H54 (cell line): Measurements from ENCODE around the gene ASTN1.
A peak's percentile ranks its signal among the peaks of the same experiment; 100 is the strongest.

Source experiments
- DNase-seq: peaks from one replicate; pipeline ENCODE4 v3.0.0; 2011; ENCODE audit warnings: low spot score, mixed read lengths; ENCODE audit not compliant: insufficient read length
- FAIRE-seq: peaks from 3 replicates; lab custom pipeline; 2011; peaks lifted over from hg19 to GRCh38; lab: Jason Lieb, UNC
- POLR2A ChIP-seq: IDR thresholded peaks from 2 replicates; pipeline ENCODE4 v1.6.1; 2011; ENCODE audit warnings: low read depth, mild to moderate bottlenecking, low read length

The ASTN1 gene

DNA sequence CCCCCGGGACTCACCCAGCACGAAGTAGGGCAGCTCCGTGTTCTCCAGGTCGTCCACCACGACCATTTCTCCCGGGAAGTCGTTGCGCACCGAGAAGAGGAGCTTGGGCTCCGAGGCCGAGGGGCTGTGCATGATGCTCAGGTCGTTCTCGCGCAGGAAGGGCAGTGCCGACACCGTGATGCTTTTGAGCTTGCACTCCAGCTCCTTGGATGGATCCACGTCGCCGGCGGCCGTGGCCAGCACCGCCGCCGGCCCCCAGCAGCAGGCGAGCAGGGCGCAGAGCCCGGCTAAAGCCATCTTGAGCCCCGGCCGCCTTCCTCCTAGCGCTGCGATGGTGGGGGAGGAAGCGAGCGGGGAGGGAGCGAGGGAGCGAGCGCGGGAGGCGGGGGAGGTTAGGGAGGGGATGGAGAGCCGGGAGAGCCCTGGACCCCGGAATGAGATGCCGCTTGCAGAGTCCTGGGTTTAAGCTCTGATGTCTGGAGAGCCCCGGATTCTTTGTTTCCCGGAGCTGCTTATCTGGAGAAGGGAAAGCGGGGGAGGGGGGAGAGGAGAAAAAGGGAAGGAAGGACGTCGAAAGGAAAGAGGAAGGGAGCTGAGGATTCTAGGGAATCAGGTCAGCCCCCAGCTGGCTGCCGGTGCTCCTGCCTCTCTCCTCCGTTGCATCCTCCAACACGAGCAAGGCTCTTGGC lies at the start of gene ASTN1:
TSS of gene ASTN1 (minus strand) at position 333 of the 689 bp plus-strand sequence. CDS start at position 297, 36 bp downstream.
- no peak for TF ChIP-seq POLR2A
- FAIRE-seq (no peak), DNase-seq (no peak)

DNA sequence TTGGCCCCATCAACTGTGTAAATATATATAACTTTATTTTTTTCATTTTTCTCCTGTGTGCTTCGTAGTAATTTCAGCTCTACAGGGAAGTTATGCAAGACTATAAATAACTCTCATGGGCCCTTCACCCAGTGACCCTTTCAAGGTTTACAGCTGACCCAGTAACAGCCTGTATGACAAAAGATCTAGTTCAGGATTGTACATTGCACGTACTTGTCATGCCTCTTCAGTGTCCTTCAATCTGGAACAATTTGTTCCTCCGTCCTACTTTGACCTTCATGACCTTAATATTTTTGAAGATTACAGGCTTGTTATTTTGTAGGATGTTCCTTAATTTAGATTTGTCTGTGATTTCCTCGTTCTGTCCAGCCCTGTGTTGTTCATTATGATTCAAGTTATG lies 46.7 kb upstream of the ASTN1 start:
- no peak for DNase-seq
- FAIRE-seq = no peak
- no peak for TF ChIP-seq POLR2A

GRCh38 chr1:177210071-177210470 lies 45.6 kb upstream of the ASTN1 start:
- TF ChIP-seq POLR2A = no peak
- DNase-seq (no peak), FAIRE-seq (no peak)

DNA sequence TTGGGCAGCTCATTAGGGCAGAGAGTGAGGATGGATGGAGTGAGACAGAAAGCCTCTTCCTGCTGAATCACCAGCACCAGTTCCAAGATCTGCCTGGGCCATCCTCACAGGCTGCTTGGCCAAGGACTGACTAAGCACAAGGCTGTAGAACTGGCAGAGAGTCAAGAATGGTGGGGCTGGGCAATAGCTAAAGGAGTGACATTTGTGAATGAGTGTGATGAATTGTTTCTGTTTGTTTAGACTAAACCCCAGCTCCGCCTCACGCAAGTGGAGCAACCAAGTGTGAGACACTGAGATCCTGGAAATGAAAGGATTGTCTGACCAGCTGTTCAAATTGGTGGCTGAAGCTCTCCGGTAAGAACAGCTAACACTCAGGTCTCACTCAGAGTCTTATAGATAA lies 44.8 kb upstream of the ASTN1 start:
- TF ChIP-seq POLR2A = no peak
- DNase-seq (peak; percentile 21), FAIRE-seq (peak; percentile 52)

GRCh38 chr1:177208920-177209319 lies 44.4 kb upstream of the ASTN1 start:
- TF ChIP-seq POLR2A = no peak
- DNase-seq = no peak
- no peak for FAIRE-seq

DNA sequence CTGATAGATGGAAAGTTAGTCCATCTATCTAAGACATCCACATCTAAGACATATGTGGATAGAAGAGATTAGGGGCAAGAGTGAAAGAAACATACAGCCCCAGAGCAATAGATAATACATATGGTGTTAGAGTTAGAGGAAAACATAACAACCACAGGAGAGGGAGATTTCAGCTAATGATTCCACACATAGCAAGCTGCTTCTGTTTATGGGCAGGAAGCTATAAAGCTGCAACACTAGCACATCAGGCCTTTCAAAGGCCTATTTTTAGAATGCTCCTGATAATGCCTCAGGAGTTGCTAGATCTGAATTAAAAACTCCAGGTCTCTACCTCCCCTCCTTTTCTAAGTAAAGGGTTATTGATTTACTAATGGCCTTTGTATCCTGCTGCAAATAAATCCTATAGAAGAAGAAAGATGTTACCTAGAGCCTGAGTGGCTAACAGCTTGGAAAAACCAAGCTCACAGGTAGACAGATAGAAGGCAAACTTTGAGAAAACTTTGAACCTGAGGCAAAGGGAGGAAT lies 42.4 kb upstream of the ASTN1 start:
- TF ChIP-seq POLR2A = no peak
- no peak for DNase-seq
- no peak for FAIRE-seq

DNA sequence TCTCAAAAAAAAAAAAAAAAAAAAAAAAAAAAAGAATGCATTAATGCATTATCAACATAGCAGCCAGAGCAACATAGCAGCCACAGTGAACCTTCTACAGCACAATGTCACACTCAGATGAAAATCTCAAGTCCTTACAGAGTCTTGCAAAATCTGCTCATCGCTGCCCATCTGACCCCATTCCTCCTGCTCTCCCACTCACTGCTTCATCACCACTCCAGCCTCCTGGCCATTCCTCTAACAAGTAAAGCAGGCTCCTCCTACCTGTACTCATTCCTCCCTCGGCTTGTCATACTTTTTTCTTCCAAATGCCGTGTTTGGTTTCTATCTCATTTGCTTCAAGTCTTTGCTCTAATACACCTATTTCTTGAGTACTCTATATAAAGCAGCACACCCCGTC lies 35.8 kb upstream of the ASTN1 start:
- no peak for DNase-seq
- TF ChIP-seq POLR2A = no peak
- FAIRE-seq = no peak

DNA sequence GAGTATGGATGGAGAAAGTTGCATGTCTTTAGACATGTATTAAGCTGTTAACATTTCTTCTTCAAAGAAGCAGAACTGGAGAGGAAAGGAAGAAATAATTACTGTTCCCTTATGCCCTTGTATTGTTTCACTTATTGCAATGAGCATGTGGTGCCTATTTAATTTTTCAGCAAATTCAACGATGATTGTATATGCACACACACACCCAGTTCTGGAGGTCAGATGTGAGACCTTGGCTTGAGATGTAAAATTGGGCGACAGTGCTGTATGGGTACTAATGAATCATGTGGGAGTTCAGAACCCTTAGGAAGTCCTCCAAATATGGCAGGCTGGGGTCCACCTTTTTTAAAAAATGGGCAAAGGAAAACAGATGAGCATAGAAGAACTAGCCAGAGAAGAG lies 33.7 kb upstream of the ASTN1 start:
- no peak for TF ChIP-seq POLR2A
- DNase-seq (no peak), FAIRE-seq (no peak)

GRCh38 chr1:177190308-177190970 lies 25.9 kb upstream of the ASTN1 start:
- DNase-seq (no peak), FAIRE-seq (no peak)

GRCh38 chr1:177186639-177187038 lies 22.1 kb upstream of the ASTN1 start:
- FAIRE-seq = no peak
- DNase-seq = no peak

More at GRCh38 chr1:177190308-177190970, 25.9 kb upstream of the ASTN1 start:
- no peak for TF ChIP-seq POLR2A

GRCh38 chr1:177185209-177185608 lies 20.7 kb upstream of the ASTN1 start:
- DNase-seq (no peak), FAIRE-seq (no peak)
- TF ChIP-seq POLR2A = no peak

More at GRCh38 chr1:177186639-177187038, 22.1 kb upstream of the ASTN1 start:
- TF ChIP-seq POLR2A = no peak

- DNase-seq = no peak
- FAIRE-seq = no peak
- no peak for TF ChIP-seq POLR2A
These were observed 19.3 kb upstream of the ASTN1 start for GRCh38 chr1:177183836-177184235.

GRCh38 chr1:177181631-177182291 lies 17.2 kb upstream of the ASTN1 start:
- no peak for TF ChIP-seq POLR2A
- no peak for DNase-seq
- no peak for FAIRE-seq

GRCh38 chr1:177181280-177181630 lies 16.7 kb upstream of the ASTN1 start:
- TF ChIP-seq POLR2A = no peak
- FAIRE-seq (no peak), DNase-seq (no peak)
